ENCODE measurements around the gene TACR2.
A peak's percentile ranks its signal among the peaks of the same experiment; 100 is the strongest.

The TACR2 gene

GRCh38 chr10:69385454-69386350, 31.0 kb downstream of the TACR2 start:
- peak overlapping the region; percentile 5; the same call in 1 of the 2 replicates for H3K4me3 ChIP-seq (ENCODE audit: low read depth, low read length)
- peak; percentile 88 for DNase-seq (ENCODE audit: low read depth)
- no peak for TF ChIP-seq CTCF (IDR thresholded peaks at IDR 0.05; ENCODE audit: control insufficient read depth, extremely low read depth, insufficient read depth)

GRCh38 chr10:69384320-69384719, 32.4 kb downstream of the TACR2 start:
- DNase-seq (ENCODE audit: low read depth), result no peak
- TF ChIP-seq CTCF (IDR thresholded peaks at IDR 0.05; ENCODE audit: control insufficient read depth, extremely low read depth, insufficient read depth), result no peak
- no peak overlapping the region for H3K4me3 ChIP-seq (ENCODE audit: low read depth, low read length)

GRCh38 chr10:69383558-69383957, 33.2 kb downstream of the TACR2 start:
- no peak for TF ChIP-seq CTCF (IDR thresholded peaks at IDR 0.05; ENCODE audit: control insufficient read depth, extremely low read depth, insufficient read depth)

GRCh38 chr10:69382382-69383117, 34.2 kb downstream of the TACR2 start:
- TF ChIP-seq CTCF (IDR thresholded peaks at IDR 0.05; ENCODE audit: control insufficient read depth, extremely low read depth, insufficient read depth), result no peak
- no peak for DNase-seq (ENCODE audit: low read depth)

More at GRCh38 chr10:69383558-69383957, 33.2 kb downstream of the TACR2 start:
- no peak overlapping the region for H3K4me3 ChIP-seq (ENCODE audit: low read depth, low read length)
- DNase-seq (ENCODE audit: low read depth), result no peak

GRCh38 chr10:69379800-69380199, 36.9 kb downstream of the TACR2 start:
- no peak overlapping the region for H3K4me3 ChIP-seq (ENCODE audit: low read depth, low read length)
- no peak for DNase-seq (ENCODE audit: low read depth)
- TF ChIP-seq CTCF (IDR thresholded peaks at IDR 0.05; ENCODE audit: control insufficient read depth, extremely low read depth, insufficient read depth), result no peak

More at GRCh38 chr10:69382382-69383117, 34.2 kb downstream of the TACR2 start:
- H3K4me3 ChIP-seq (ENCODE audit: low read depth, low read length), result no peak overlapping the region

GRCh38 chr10:69377933-69378332, 38.8 kb downstream of the TACR2 start:
- no peak for DNase-seq (ENCODE audit: low read depth)
- H3K4me3 ChIP-seq (ENCODE audit: low read depth, low read length), result no peak overlapping the region
- no peak for TF ChIP-seq CTCF (IDR thresholded peaks at IDR 0.05; ENCODE audit: control insufficient read depth, extremely low read depth, insufficient read depth)
